Pancreas (tissue), 10 donors: ENCODE measurements around the gene PCP2. TPM values are rescaled to one million over a fixed set of nuclear protein-coding genes. Genes with fewer than 3 reads are reported as not detected.

Experiments used
- ATAC-seq, 4 donors: fragments of 200-7000 bp; cut with Tn5 transposase; one replicate each; pipeline versions ENCODE4 v1.8.0 to v1.9.1; 2020; ENCODE audit warnings: mild to moderate bottlenecking in 4 of 4, moderate library complexity in 4 of 4
- DNase-seq, 6 donors: peaks; one replicate each; pipeline ENCODE4 v3.0.0-alpha.2; 2020
- FAIRE-seq: peaks from 2 replicates; lab custom pipeline; 2012; peaks lifted over from hg19 to GRCh38; lab: Jason Lieb, UNC
- H3K27ac ChIP-seq, 4 donors: fragments of 200-600 bp; sonication (generic); 1 replicate in 3 of 4; 2 replicates in 1 of 4; pipeline versions ENCODE4 v1.5.0 to v1.8.0; 2020
- H3K27me3 ChIP-seq, 4 donors: fragments of 200-600 bp; one replicate each; pipeline ENCODE4 v1.8.0; 2021
- H3K36me3 ChIP-seq, 3 donors: fragments of 200-600 bp; sonication (generic) in 1 of 3; one replicate each; pipeline versions ENCODE4 v1.5.0 to v1.8.0; 2020 to 2021
- H3K4me1 ChIP-seq, 3 donors: fragments of 200-600 bp; one replicate each; pipeline ENCODE4 v1.8.0; 2021
- H3K4me3 ChIP-seq, 4 donors: fragments of 200-600 bp; sonication (generic) in 2 of 4; one replicate each; pipeline versions ENCODE4 v1.5.0 to v1.8.0; 2020 to 2021
- H3K9me3 ChIP-seq, 4 donors: fragments of 200-600 bp; one replicate each; pipeline ENCODE4 v1.8.0; 2021
- CTCF ChIP-seq, 4 donors: fragments of 200-600 bp; sonication (generic) in 3 of 4; IDR thresholded peaks; one replicate each; pipeline versions ENCODE4 v1.5.0 to v1.8.0; 2021; ENCODE audit warnings: antibody characterized with exemption in 4 of 4
- WGBS, 2 donors: extraction: QIAGEN DNeasy Blood & Tissue Kit; methylation state at CpG; one replicate each; pipeline ENCODE4 v1.1.7; 2013; 5-methylcytosine and 5-hydroxymethylcytosine counted together
- intact Hi-C, 3 donors: fragments of 100-400 bp; cut with DNase I; formaldehyde crosslinking; loops; one replicate each; pipeline versions ENCODE4 v1.11.1 to v1.14.2; 2022
- polyA plus RNA-seq, 2 donors: library from polyadenylated mRNA; stranded (reverse); fragments of 200-250 nt; gene quantifications; one replicate each; pipeline ENCODE4 v1.2.3, GENCODE V29; 2013
- total RNA-seq, 6 donors: library from RNA; stranded (reverse); fragmentation: NEBNext Ultra II Directional in 4 of 6; extraction: Animal tissue kit (Norgen Biotek cat#: 25700) in 4 of 6; gene quantifications; one replicate each; pipeline versions ENCODE4 v1.2.1 to v1.2.4, GENCODE V29; 2021 to 2023
- donor health status: healthy with polysubstance abuse.
- donor health status: DM: no; HTN: no; CAD: no; lungs with moderate emphysema.
- donor health status: DM: no; HTN: no; CAD: no.
- donor health status: control.
- donor health status: control.
- donor health status: Bipolar disorder and iron deficiency.
- donor health status: DM: yes; HTN: yes; CAD: no.
- donor health status: DM: no; HTN: no; CAD: no.
- donor health status: DM: no; HTN: no; CAD: no.
- donor health status: DM: yes; HTN: yes; CAD: no.

The PCP2 gene
- total and polyA plus RNA-seq, 8 donors: 1.1 to 35.6 (median 2.2) TPM

GRCh38 chr19:7676376-7676775 is 42.9 kb upstream of the PCP2 start:
- no peak for TF ChIP-seq CTCF (IDR thresholded peaks at IDR 0.05)
- DNase-seq: no peak

GRCh38 chr19:7674010-7675005 is 40.8 kb upstream of the PCP2 start:
- H3K9me3 ChIP-seq: no peaks in the 10 kb centered on the region
- no peak for TF ChIP-seq CTCF (IDR thresholded peaks at IDR 0.05)
- no peaks in the 10 kb centered on the region for H3K4me1 ChIP-seq
- 50 to 51% methylated on average over 20 to 21 of the region's 21 CpGs for WGBS, 2 donors
- no peak for FAIRE-seq
- ATAC-seq: peak; percentile 57 to 89 (median 83)
- no peak overlapping the region for H3K4me3 ChIP-seq
- DNase-seq: peak in 3 of 6 donors; percentile 30 to 46 (median 45)
- intact Hi-C loops: loop anchor here in 1 of 3 donors (5.0 to 10.0 kb wide), 3 partner anchors 107 to 310 kb away; no protein-coding TSS in a partner anchor
- no peak overlapping the region for H3K27ac ChIP-seq
- H3K36me3 ChIP-seq: no peaks in the 10 kb centered on the region
- peaks cover 0 to 6% (median 0%) of the 10 kb centered on the region in 4 donors for H3K27me3 ChIP-seq

More at GRCh38 chr19:7676376-7676775, 42.9 kb upstream of the PCP2 start:
- peaks cover 0 to 3% (median 0%) of the 10 kb centered on the region in 3 donors for H3K4me1 ChIP-seq
- 28 to 49% methylated on average over 7 of the region's 7 CpGs for WGBS, 2 donors
- ATAC-seq (no peak), FAIRE-seq (no peak)
- H3K27me3 ChIP-seq: no peaks in the 10 kb centered on the region
- intact Hi-C loops: loop anchor here in 1 of 3 donors (5.0 to 10.0 kb wide), 3 partner anchors 109 to 312 kb away; no protein-coding TSS in a partner anchor
- no peaks in the 10 kb centered on the region for H3K36me3 ChIP-seq
- H3K4me3 ChIP-seq: no peak overlapping the region
- no peaks in the 10 kb centered on the region for H3K9me3 ChIP-seq
- no peak overlapping the region for H3K27ac ChIP-seq

GRCh38 chr19:7672522-7672921 is 39.0 kb upstream of the PCP2 start:
- H3K4me3 ChIP-seq: no peak overlapping the region
- WGBS, 2 donors: 21% methylated on average over 9 of the region's 9 CpGs
- H3K4me1 ChIP-seq: no peaks in the 10 kb centered on the region
- intact Hi-C loops: loop anchor here in 1 of 3 donors (10.0 kb wide), 2 partner anchors 132 to 308 kb away; no protein-coding TSS in a partner anchor
- H3K9me3 ChIP-seq: no peaks in the 10 kb centered on the region
- no peak overlapping the region for H3K27ac ChIP-seq
- no peak for ATAC-seq
- no peak for FAIRE-seq
- no peak for TF ChIP-seq CTCF (IDR thresholded peaks at IDR 0.05)
- no peak for DNase-seq
- H3K27me3 ChIP-seq: peaks cover 0 to 6% (median 0%) of the 10 kb centered on the region in 4 donors
- no peaks in the 10 kb centered on the region for H3K36me3 ChIP-seq

GRCh38 chr19:7670790-7671189 is 37.3 kb upstream of the PCP2 start:
- FAIRE-seq (no peak), ATAC-seq (no peak), DNase-seq (no peak)
- H3K27me3 ChIP-seq: peaks cover 0 to 6% (median 0%) of the 10 kb centered on the region in 4 donors
- intact Hi-C loops: loop anchor here in 1 of 3 donors (10.0 kb wide), 2 partner anchors 134 to 306 kb away; no protein-coding TSS in a partner anchor
- H3K4me3 ChIP-seq: no peak overlapping the region
- H3K27ac ChIP-seq: no peak overlapping the region
- no peaks in the 10 kb centered on the region for H3K4me1 ChIP-seq
- no peaks in the 10 kb centered on the region for H3K36me3 ChIP-seq
- TF ChIP-seq CTCF (IDR thresholded peaks at IDR 0.05): no peak
- no peaks in the 10 kb centered on the region for H3K9me3 ChIP-seq
- 21 to 22% methylated on average over 9 of the region's 9 CpGs for WGBS, 2 donors
